OCI-LY3 (cell line): ENCODE measurements around the gene LDAF1.

Source experiments
- CTCF ChIP-seq: fragments of 200-600, 300-600 bp; sonication (generic); IDR thresholded peaks from 2 replicates; pipeline ENCODE4 v1.5.1; 2014; ENCODE audit warnings: antibody characterized with exemption, low read length, low read depth
- EZH2phosphoT487 ChIP-seq: fragments of 200-600 bp; shearing (Covaris generic); IDR thresholded peaks from 2 replicates; pipeline ENCODE4 v1.6.1; 2018; ENCODE audit warnings: antibody characterized with exemption, mixed run types, low read depth

- TF ChIP-seq CTCF (no peak), EZH2phosphoT487 (no peak)
Measured at GRCh38 chr16:21222495-21223337, 64.2 kb downstream of the LDAF1 start.
